IMR-90 (cell line): ENCODE results near the gene FNBP1.

Experiments
- CTCF ChIP-seq: conservative IDR thresholded peaks from 2 replicates; pipeline ENCODE4 v1.5.1; 2012; ENCODE audit warnings: mild to moderate bottlenecking, low read depth, low read length, improper control_type of control experiment
- MXI1 ChIP-seq: IDR thresholded peaks from 2 replicates; pipeline ENCODE4 v1.6.1; 2012; ENCODE audit warnings: low read depth, mild to moderate bottlenecking, low read length, moderate library complexity, borderline replicate concordance
- POLR2A ChIP-seq: IDR thresholded peaks from 2 replicates; pipeline ENCODE4 v1.6.1; 2012; ENCODE audit warnings: mild to moderate bottlenecking, low read depth, low read length
- RAD21 ChIP-seq: IDR thresholded peaks from 2 replicates; pipeline ENCODE4 v1.6.1; 2012; ENCODE audit warnings: low read length, improper control_type of control experiment
- RCOR1 ChIP-seq: IDR thresholded peaks from 2 replicates; pipeline ENCODE4 v1.6.1; 2012; ENCODE audit warnings: mild to moderate bottlenecking, low read length, improper control_type of control experiment; ENCODE audit not compliant: insufficient replicate concordance
- SMC3 ChIP-seq: fragments of 150-350 bp; IDR thresholded peaks from 2 replicates; pipeline ENCODE4 v1.6.1; 2016; ENCODE audit warnings: low read depth, mild to moderate bottlenecking, antibody characterized with exemption, low read length, moderate library complexity
- USF2 ChIP-seq: fragments of 150-350 bp; IDR thresholded peaks from 2 replicates; pipeline ENCODE4 v1.6.1; 2017; ENCODE audit warnings: mild to moderate bottlenecking, antibody characterized with exemption, low read length, low read depth

GRCh38 chr9:129999141-129999510 is 43.9 kb downstream of the FNBP1 start:
- TF ChIP-seq USF2 (no peak), CTCF (no peak), POLR2A (no peak), RAD21 (no peak), SMC3 (no peak), MXI1 (no peak), RCOR1 (no peak)
